H9 (cell line): ENCODE data around the gene FARP1. TPM values are rescaled to one million over a fixed set of nuclear protein-coding genes. Genes with fewer than 3 reads are reported as not detected.

Source experiments
- DNase-seq: peaks from one replicate; pipeline ENCODE4 v3.0.0-alpha.2; 2017
- H2AFZ ChIP-seq: one replicate; pipeline ENCODE4 v1.6.1; 2013; ENCODE audit warnings: mild to moderate bottlenecking, low read length, control low read depth, moderate library complexity
- H2AK5ac ChIP-seq: 2 replicates; pipeline ENCODE4 v1.6.1; 2013; ENCODE audit warnings: low read length, control low read depth, mixed read lengths; ENCODE audit not compliant: insufficient read length
- H2BK120ac ChIP-seq: one replicate; pipeline ENCODE4 v1.6.1; 2013; ENCODE audit warnings: low read depth, mild to moderate bottlenecking, low read length, control low read depth, inconsistent platforms; ENCODE audit not compliant: poor library complexity, severe bottlenecking
- H2BK12ac ChIP-seq: 2 replicates; pipeline ENCODE4 v1.6.1; 2013; ENCODE audit warnings: low read length, control low read depth, mixed read lengths, low read depth; ENCODE audit not compliant: insufficient read length
- H2BK15ac ChIP-seq: 2 replicates; pipeline ENCODE4 v1.6.1; 2013; ENCODE audit warnings: low read depth, low read length, control low read depth
- H2BK20ac ChIP-seq: one replicate; pipeline ENCODE4 v1.6.1; 2013; ENCODE audit warnings: low read depth, mild to moderate bottlenecking, low read length, control low read depth, inconsistent platforms; ENCODE audit not compliant: poor library complexity, severe bottlenecking
- H2BK5ac ChIP-seq: 2 replicates; pipeline ENCODE4 v1.6.1; 2013; ENCODE audit warnings: low read length, control low read depth, mixed read lengths; ENCODE audit not compliant: insufficient read length
- H3K14ac ChIP-seq: 2 replicates; pipeline ENCODE4 v1.6.1; 2013; ENCODE audit warnings: low read length, control low read depth; ENCODE audit not compliant: insufficient read depth
- H3K18ac ChIP-seq: 2 replicates; pipeline ENCODE4 v1.6.1; 2013; ENCODE audit warnings: low read depth, mild to moderate bottlenecking, mixed read lengths, low read length, control low read depth; ENCODE audit not compliant: insufficient read length
- H3K23ac ChIP-seq: 2 replicates; pipeline ENCODE4 v1.6.1; 2013; ENCODE audit warnings: low read length, control low read depth, mixed read lengths, low read depth; ENCODE audit not compliant: insufficient read length
- H3K23me2 ChIP-seq: 2 replicates; pipeline ENCODE4 v1.6.1; 2013; ENCODE audit warnings: low read depth, mild to moderate bottlenecking, mixed read lengths, low read length, control low read depth; ENCODE audit not compliant: insufficient read length, poor library complexity, severe bottlenecking
- H3K27ac ChIP-seq: 2 replicates; pipeline ENCODE4 v1.5.1; 2013; ENCODE audit warnings: low read length, control low read depth, mixed read lengths, low read depth; ENCODE audit not compliant: insufficient read length
- H3K27me3 ChIP-seq: 2 replicates; pipeline ENCODE4 v1.6.1; 2013; ENCODE audit warnings: low read length, control low read depth, inconsistent platforms; ENCODE audit not compliant: insufficient read depth
- H3K4ac ChIP-seq: 2 replicates; pipeline ENCODE4 v1.6.1; 2013; ENCODE audit warnings: low read depth, mild to moderate bottlenecking, control low read depth, inconsistent platforms, low read length, moderate library complexity
- H3K4me1 ChIP-seq: 2 replicates; pipeline ENCODE4 v1.6.1; 2013; ENCODE audit warnings: low read length, control low read depth, inconsistent platforms; ENCODE audit not compliant: insufficient read depth
- H3K4me2 ChIP-seq: 2 replicates; pipeline ENCODE4 v1.6.1; 2013; ENCODE audit warnings: low read length, control low read depth, mixed read lengths; ENCODE audit not compliant: insufficient read length, insufficient read depth
- H3K56ac ChIP-seq: 2 replicates; pipeline ENCODE4 v1.6.1; 2013; ENCODE audit warnings: low read depth, mild to moderate bottlenecking, mixed read lengths, low read length, control low read depth; ENCODE audit not compliant: insufficient read length
- H3K79me1 ChIP-seq: 2 replicates; pipeline ENCODE4 v1.6.1; 2013; ENCODE audit warnings: low read depth, mild to moderate bottlenecking, moderate library complexity, low read length, control low read depth, inconsistent platforms; ENCODE audit not compliant: insufficient read depth, poor library complexity, severe bottlenecking
- H3K79me2 ChIP-seq: 2 replicates; pipeline ENCODE4 v1.6.1; 2013; ENCODE audit warnings: low read length, control low read depth, inconsistent platforms; ENCODE audit not compliant: insufficient read depth
- H3K9ac ChIP-seq: 2 replicates; pipeline ENCODE4 v1.6.1; 2013; ENCODE audit warnings: low read length, control low read depth, mixed read lengths; ENCODE audit not compliant: insufficient read length; ENCODE audit errors: extremely low read depth
- H3K9me3 ChIP-seq: one replicate; pipeline ENCODE4 v1.6.1; 2013; ENCODE audit warnings: low read depth, low read length, inconsistent platforms; ENCODE audit not compliant: control insufficient read depth
- H3T11ph ChIP-seq: one replicate; pipeline ENCODE4 v1.6.1; 2013; ENCODE audit warnings: mild to moderate bottlenecking, low read length, control low read depth, inconsistent platforms
- H4K20me1 ChIP-seq: one replicate; pipeline ENCODE4 v1.6.1; 2013; ENCODE audit not compliant: control insufficient read depth, insufficient read length, insufficient read depth
- H4K5ac ChIP-seq: 2 replicates; pipeline ENCODE4 v1.6.1; 2013; ENCODE audit warnings: low read depth, mild to moderate bottlenecking, mixed read lengths, low read length, control low read depth; ENCODE audit not compliant: insufficient read length
- H4K8ac ChIP-seq: replicated peaks from 2 replicates; pipeline ENCODE4 v1.6.1; 2013; ENCODE audit warnings: low read length, control low read depth, mixed read lengths, low read depth; ENCODE audit not compliant: insufficient read length
- H4K91ac ChIP-seq: 2 replicates; pipeline ENCODE4 v1.6.1; 2013; ENCODE audit warnings: low read depth, mild to moderate bottlenecking, moderate library complexity, mixed read lengths, low read length, control low read depth; ENCODE audit not compliant: insufficient read length
- H3K27ac Mint-ChIP-seq, 3 experiments: 2 replicates in 2 of 3; 3 replicates in 1 of 3; pipeline ENCODE4 v1.8.0; 2020 to 2021; ENCODE audit warnings: mixed read lengths in 3 of 3, mild to moderate bottlenecking in 1 of 3, moderate library complexity in 1 of 3
- H3K27me3 Mint-ChIP-seq: 2 replicates; pipeline ENCODE4 v1.8.0; 2021; ENCODE audit warnings: low read depth, mild to moderate bottlenecking, moderate library complexity, mixed read lengths
- H3K36me3 Mint-ChIP-seq, 3 experiments: 2 replicates in 2 of 3; 3 replicates in 1 of 3; pipeline ENCODE4 v1.8.0; 2020 to 2021; ENCODE audit warnings: low read depth in 3 of 3, mixed read lengths in 3 of 3; ENCODE audit not compliant: insufficient read depth in 1 of 3
- H3K4me1 Mint-ChIP-seq, 2 experiments: 2 replicates each; pipeline ENCODE4 v1.8.0; 2020; ENCODE audit warnings: mixed read lengths in 2 of 2
- H3K4me3 Mint-ChIP-seq, 2 experiments: 2 replicates in 1 of 2; 3 replicates in 1 of 2; pipeline ENCODE4 v1.8.0; 2020 to 2021; ENCODE audit warnings: mild to moderate bottlenecking in 2 of 2, mixed read lengths in 2 of 2, moderate library complexity in 1 of 2
- H3K9me3 Mint-ChIP-seq, 2 experiments: 2 replicates in 1 of 2; 3 replicates in 1 of 2; pipeline ENCODE4 v1.8.0; 2020; ENCODE audit warnings: mild to moderate bottlenecking in 2 of 2, mixed read lengths in 2 of 2, moderate library complexity in 1 of 2
- CTCF ChIP-seq: fragments of 200-600 bp; sonication (generic); conservative IDR thresholded peaks from 3 replicates; pipeline ENCODE4 v1.8.0; 2021; ENCODE audit warnings: antibody characterized with exemption, mild to moderate bottlenecking
- WGBS: extraction: QIAGEN DNeasy Blood & Tissue Kit; methylation state at CpG from one replicate; pipeline ENCODE4 v1.1.7; 2013; ENCODE audit warnings: missing lambda C conversion rate, low lambda C conversion rate, mixed read lengths; ENCODE audit not compliant: insufficient read length; ENCODE audit errors: extremely low coverage; 5-methylcytosine and 5-hydroxymethylcytosine counted together
- total RNA-seq: library from RNA; stranded (reverse); gene quantifications from 2 replicates; pipeline ENCODE4 v1.2.1, GENCODE V29; 2021

The FARP1 gene
- total RNA-seq, 1 experiment from 2014 or later, result 95.9 TPM

- H3K4ac ChIP-seq, result no peak overlapping the region
- H3K9ac ChIP-seq, result no peak overlapping the region
- no peak overlapping the region for H3K23ac ChIP-seq
- no peak overlapping the region for H2BK20ac ChIP-seq
- no peak overlapping the region for H4K91ac ChIP-seq
- no peak overlapping the region for H2BK120ac ChIP-seq
- H3K18ac ChIP-seq, result no peak overlapping the region
- H3K27ac ChIP-seq, result no peak overlapping the region
- H3K14ac ChIP-seq, result no peak overlapping the region
- H3K4me1 Mint-ChIP-seq, result peaks cover 9 to 11% of the 10 kb centered on the region in 2 experiments
- H3K9me3 ChIP-seq, result no peaks in the 10 kb centered on the region
- no peak overlapping the region for H3K56ac ChIP-seq
- no peak for DNase-seq
- H3K27ac Mint-ChIP-seq, result peak overlapping the region in 2 of 3 experiments; percentile 10 to 28; a peak in 2 of 7 replicates
- H3K4me3 Mint-ChIP-seq, result no peak overlapping the region
- no peak overlapping the region for H2BK5ac ChIP-seq
- H3K79me1 ChIP-seq, result no peaks in the 10 kb centered on the region
- no peaks in the 10 kb centered on the region for H3K27me3 Mint-ChIP-seq
- no peak overlapping the region for H2AFZ ChIP-seq
- no peaks in the 10 kb centered on the region for H3K4me1 ChIP-seq
- no peak overlapping the region for H4K8ac ChIP-seq
- no peak overlapping the region for H3K4me2 ChIP-seq
- no peak overlapping the region for H2BK12ac ChIP-seq
- H3K9me3 Mint-ChIP-seq, result no peaks in the 10 kb centered on the region
- no peak overlapping the region for H2AK5ac ChIP-seq
- no peaks in the 10 kb centered on the region for H3K36me3 Mint-ChIP-seq
- TF ChIP-seq CTCF, result no peak
- H4K5ac ChIP-seq, result no peak overlapping the region
- no peaks in the 10 kb centered on the region for H3K27me3 ChIP-seq
- H3K79me2 ChIP-seq, result no peaks in the 10 kb centered on the region
- no peaks in the 10 kb centered on the region for H4K20me1 ChIP-seq
- H3T11ph ChIP-seq, result no peak overlapping the region
- H3K23me2 ChIP-seq, result no peaks in the 10 kb centered on the region
- no CpG with 5 or more reads among the region's 4 CpGs for WGBS
- H2BK15ac ChIP-seq, result no peak overlapping the region
These were observed 209.3 kb downstream of the FARP1 start for GRCh38 chr13:98352226-98352625.
